Lower lobe of right lung (tissue), 2 donors: ENCODE data around the gene LRRK1. TPM values are rescaled to one million over a fixed set of nuclear protein-coding genes. Genes with fewer than 3 reads are reported as not detected.

Source experiments
- ATAC-seq, 2 donors: fragments of 200-7000 bp; cut with Tn5 transposase; one replicate each; pipeline ENCODE4 v1.9.1; 2020 to 2022; ENCODE audit warnings: mild to moderate bottlenecking in 2 of 2, moderate library complexity in 2 of 2
- DNase-seq: peaks from one replicate; pipeline ENCODE4 v3.0.0-alpha.2; 2020
- H3K27ac ChIP-seq: fragments of 200-600 bp; one replicate; pipeline ENCODE4 v1.8.0; 2022
- H3K27me3 ChIP-seq: fragments of 200-600 bp; one replicate; pipeline ENCODE4 v1.8.0; 2022; ENCODE audit warnings: low read depth
- H3K36me3 ChIP-seq: fragments of 200-600 bp; one replicate; pipeline ENCODE4 v1.8.0; 2022; ENCODE audit warnings: mild to moderate bottlenecking
- H3K4me1 ChIP-seq: fragments of 200-600 bp; one replicate; pipeline ENCODE4 v1.8.0; 2022
- H3K4me3 ChIP-seq: fragments of 200-600 bp; one replicate; pipeline ENCODE4 v1.8.0; 2022; ENCODE audit warnings: mild to moderate bottlenecking
- H3K9me3 ChIP-seq: fragments of 200-600 bp; one replicate; pipeline ENCODE4 v1.8.0; 2022
- CTCF ChIP-seq: fragments of 200-600 bp; IDR thresholded peaks from one replicate; pipeline ENCODE4 v1.8.0; 2022; ENCODE audit warnings: antibody characterized with exemption, mild to moderate bottlenecking
- intact Hi-C: fragments of 100-400 bp; cut with DNase I; formaldehyde crosslinking; loops from one replicate; pipeline ENCODE4 v1.11.0; 2022
- total RNA-seq: library from RNA; stranded (reverse); fragmentation: NEBNext Ultra II Directional; extraction: Animal tissue kit (Norgen Biotek cat#: 25700); gene quantifications from one replicate; pipeline ENCODE4 v1.2.1, GENCODE V29; 2021
- donor health status: DM: no; HTN: yes; CAD: no; lungs with severe emphysema.

Gene LRRK1
- total RNA-seq, 1 donor from 2014 or later: 24.3 TPM

GRCh38 chr15:101104141-101104540 lies 185.0 kb downstream of the LRRK1 start:
- no peaks in the 10 kb centered on the region for H3K4me1 ChIP-seq
- H3K9me3 ChIP-seq: no peaks in the 10 kb centered on the region
- H3K4me3 ChIP-seq: no peak overlapping the region
- no peaks in the 10 kb centered on the region for H3K27me3 ChIP-seq
- no peak for ATAC-seq
- DNase-seq: no peak
- intact Hi-C loops: no loop called here
- no peak for TF ChIP-seq CTCF
- H3K36me3 ChIP-seq: no peaks in the 10 kb centered on the region
- H3K27ac ChIP-seq: no peak overlapping the region

GRCh38 chr15:101105059-101105891 lies 186.1 kb downstream of the LRRK1 start:
- no peak for ATAC-seq
- H3K27ac ChIP-seq: no peak overlapping the region
- H3K4me3 ChIP-seq: no peak overlapping the region
- no peaks in the 10 kb centered on the region for H3K36me3 ChIP-seq
- H3K4me1 ChIP-seq: no peaks in the 10 kb centered on the region
- H3K9me3 ChIP-seq: no peaks in the 10 kb centered on the region
- H3K27me3 ChIP-seq: no peaks in the 10 kb centered on the region
- intact Hi-C loops: no loop called here
- no peak for TF ChIP-seq CTCF
- DNase-seq: no peak

GRCh38 chr15:101107101-101107500 lies 187.9 kb downstream of the LRRK1 start:
- intact Hi-C loops: no loop called here
- no peak for ATAC-seq
- no peaks in the 10 kb centered on the region for H3K36me3 ChIP-seq
- H3K4me1 ChIP-seq: no peaks in the 10 kb centered on the region
- no peaks in the 10 kb centered on the region for H3K27me3 ChIP-seq
- DNase-seq: no peak
- H3K9me3 ChIP-seq: no peaks in the 10 kb centered on the region
- H3K4me3 ChIP-seq: no peak overlapping the region
- no peak for TF ChIP-seq CTCF
- H3K27ac ChIP-seq: no peak overlapping the region

- no peak for TF ChIP-seq CTCF
- no peak overlapping the region for H3K4me3 ChIP-seq
- no peak for ATAC-seq
- H3K36me3 ChIP-seq: no peaks in the 10 kb centered on the region
- intact Hi-C loops: no loop called here
- DNase-seq: no peak
- no peaks in the 10 kb centered on the region for H3K4me1 ChIP-seq
- H3K27ac ChIP-seq: no peak overlapping the region
- no peaks in the 10 kb centered on the region for H3K9me3 ChIP-seq
- no peaks in the 10 kb centered on the region for H3K27me3 ChIP-seq
Measured at GRCh38 chr15:101107625-101108460, 188.7 kb downstream of the LRRK1 start.

- Histone ChIP-seq H3K36me3 (no peaks in the 10 kb centered on the region), H3K9me3 (no peaks in the 10 kb centered on the region), H3K27ac (no peak overlapping the region), H3K4me3 (no peak overlapping the region), H3K4me1 (no peaks in the 10 kb centered on the region), H3K27me3 (no peaks in the 10 kb centered on the region)
- ATAC-seq (no peak), DNase-seq (no peak)
- TF ChIP-seq CTCF: no peak
- intact Hi-C loops: no loop called here
Measured at GRCh38 chr15:101108461-101108775, 189.3 kb downstream of the LRRK1 start.
